Activated naive CD8-positive, alpha-beta T cell treated with anti-CD3 and anti-CD28 coated beads, Interleukin-2, amount 10 ng/mL, durations not matched to agents 7 days and 5 days (primary cell): ENCODE measurements around the gene CFAP97D2. TPM values are rescaled to one million over a fixed set of nuclear protein-coding genes. Genes with fewer than 3 reads are reported as not detected.
"Not testable (repeated sequence)": the region's sequence is repeated elsewhere in the genome, so short reads cannot be mapped to it uniquely, and the experiment has no call there.

Experiments
- ATAC-seq: fragments of 150-1000 bp; cut with Tn5 transposase; one replicate; pipeline ENCODE4 v1.10.0; 2021; ENCODE audit warnings: low read depth, moderate library complexity
- POLR2A ChIA-PET: fragments of 350-600 bp; sonication (Branson Sonifier 250); formaldehyde crosslinking; loops from one replicate; lab custom pipeline; 2021; ENCODE audit warnings: antibody characterized with exemption; lab: Charles Lee
- DNase-seq: peaks from one replicate; pipeline ENCODE4 v3.0.0; 2021
- H3K27ac Mint-ChIP-seq: one replicate; pipeline ENCODE4 v1.8.0; 2022; ENCODE audit warnings: mild to moderate bottlenecking, mixed read lengths
- H3K27me3 Mint-ChIP-seq: one replicate; pipeline ENCODE4 v1.8.0; 2022; ENCODE audit warnings: mild to moderate bottlenecking, moderate library complexity, mixed read lengths
- H3K36me3 Mint-ChIP-seq: one replicate; pipeline ENCODE4 v1.8.0; 2021; ENCODE audit warnings: mild to moderate bottlenecking, mixed read lengths
- H3K4me1 Mint-ChIP-seq: one replicate; pipeline ENCODE4 v1.8.0; 2021; ENCODE audit warnings: mixed read lengths
- H3K4me3 Mint-ChIP-seq: one replicate; pipeline ENCODE4 v1.8.0; 2022; ENCODE audit warnings: mild to moderate bottlenecking, moderate library complexity, mixed read lengths
- H3K9me3 Mint-ChIP-seq: one replicate; pipeline ENCODE4 v1.8.0; 2021; ENCODE audit warnings: mixed read lengths
- total RNA-seq, 2 experiments: library from RNA; stranded (reverse); gene quantifications; one replicate each; pipeline ENCODE4 v1.2.3, GENCODE V29; 2021

CFAP97D2 gene
- total RNA-seq, 2 experiments from 2014 or later, result 0.22 TPM; not detected in 1

GRCh38 chr13:114173272-114173671 is 5.8 kb upstream of the CFAP97D2 start:
- no peak for ATAC-seq
- Mint-ChIP-seq H3K27me3 (no peaks in the 10 kb centered on the region), H3K27ac (no peak overlapping the region), H3K9me3 (peaks cover 20% of the 10 kb centered on the region), H3K4me1 (no peaks in the 10 kb centered on the region), H3K36me3 (peaks cover 2% of the 10 kb centered on the region), H3K4me3 (no peak overlapping the region)
- no peak for DNase-seq
- POLR2A ChIA-PET, result no interaction called here

- DNase-seq, result no peak
- ATAC-seq, result no peak
- Mint-ChIP-seq H3K4me1 (no peaks in the 10 kb centered on the region), H3K4me3 (no peak overlapping the region), H3K27me3 (no peaks in the 10 kb centered on the region), H3K27ac (no peak overlapping the region), H3K9me3 (peaks cover 20% of the 10 kb centered on the region), H3K36me3 (peaks cover 2% of the 10 kb centered on the region)
- POLR2A ChIA-PET, result no interaction called here
Measured at GRCh38 chr13:114173745-114174144, 5.3 kb upstream of the CFAP97D2 start.

- no peaks in the 10 kb centered on the region for H3K4me1 Mint-ChIP-seq
Measured at GRCh38 chr13:114174529-114174961, 4.5 kb upstream of the CFAP97D2 start.

GRCh38 chr13:114176359-114176902 is 2.6 kb upstream of the CFAP97D2 start:
- POLR2A ChIA-PET, H3K27ac Mint-ChIP-seq, H3K36me3 Mint-ChIP-seq: not testable (repeated sequence)

More at GRCh38 chr13:114174529-114174961, 4.5 kb upstream of the CFAP97D2 start:
- Mint-ChIP-seq H3K9me3 (peaks cover 19% of the 10 kb centered on the region), H3K36me3 (peaks cover 2% of the 10 kb centered on the region), H3K27ac (no peak overlapping the region), H3K27me3 (no peaks in the 10 kb centered on the region), H3K4me3 (no peak overlapping the region)
- POLR2A ChIA-PET, result no interaction called here
- no peak for ATAC-seq
- DNase-seq, result no peak

GRCh38 chr13:114177245-114178010 is 1.6 kb upstream of the CFAP97D2 start:
- H3K4me3 Mint-ChIP-seq, result no peak overlapping the region
- DNase-seq, result no peak
- H3K9me3 Mint-ChIP-seq, result peaks cover 14% of the 10 kb centered on the region
- peaks cover 5% of the 10 kb centered on the region for H3K4me1 Mint-ChIP-seq
- no peak overlapping the region for H3K27ac Mint-ChIP-seq
- ATAC-seq, result no peak
- POLR2A ChIA-PET, result no interaction called here
- H3K27me3 Mint-ChIP-seq, result no peaks in the 10 kb centered on the region
- peaks cover 2% of the 10 kb centered on the region for H3K36me3 Mint-ChIP-seq

More at GRCh38 chr13:114176359-114176902, 2.6 kb upstream of the CFAP97D2 start:
- H3K4me1 Mint-ChIP-seq, H3K4me3 Mint-ChIP-seq, ATAC-seq, DNase-seq, H3K27me3 Mint-ChIP-seq: not testable (repeated sequence)
- peaks cover 19% of the 10 kb centered on the region for H3K9me3 Mint-ChIP-seq

- DNase-seq (no peak), ATAC-seq (no peak)
- POLR2A ChIA-PET, result no interaction called here
- no peak overlapping the region for H3K27ac Mint-ChIP-seq
- H3K4me1 Mint-ChIP-seq, result peaks cover 4% of the 10 kb centered on the region
- peaks cover 6% of the 10 kb centered on the region for H3K27me3 Mint-ChIP-seq
- peaks cover 7% of the 10 kb centered on the region for H3K36me3 Mint-ChIP-seq
- no peak overlapping the region for H3K4me3 Mint-ChIP-seq
- H3K9me3 Mint-ChIP-seq, result peaks cover 20% of the 10 kb centered on the region
Measured at GRCh38 chr13:114185182-114185971, 6.3 kb downstream of the CFAP97D2 start.

- POLR2A ChIA-PET, result no interaction called here
- Mint-ChIP-seq H3K36me3 (peaks cover 3% of the 10 kb centered on the region), H3K4me1 (peaks cover 2% of the 10 kb centered on the region), H3K27ac (no peak overlapping the region), H3K27me3 (peaks cover 12% of the 10 kb centered on the region), H3K4me3 (no peak overlapping the region), H3K9me3 (peaks cover 8% of the 10 kb centered on the region)
- ATAC-seq (no peak), DNase-seq (no peak)
Measured at GRCh38 chr13:114194853-114195252, 15.8 kb downstream of the CFAP97D2 start.

- no peak overlapping the region for H3K4me3 Mint-ChIP-seq
- H3K4me1 Mint-ChIP-seq, result peaks cover 2% of the 10 kb centered on the region
- H3K27ac Mint-ChIP-seq, result no peak overlapping the region
- POLR2A ChIA-PET, result no interaction called here
- H3K9me3 Mint-ChIP-seq, result peaks cover 3% of the 10 kb centered on the region
- DNase-seq (no peak), ATAC-seq (no peak)
- H3K36me3 Mint-ChIP-seq, result no peaks in the 10 kb centered on the region
- peaks cover 4% of the 10 kb centered on the region for H3K27me3 Mint-ChIP-seq
Measured at GRCh38 chr13:114196629-114197028, 17.6 kb downstream of the CFAP97D2 start.

- H3K4me1 Mint-ChIP-seq, result peaks cover 7% of the 10 kb centered on the region
- H3K9me3 Mint-ChIP-seq, result peaks cover 3% of the 10 kb centered on the region
- no peak overlapping the region for H3K4me3 Mint-ChIP-seq
- H3K27ac Mint-ChIP-seq, result no peak overlapping the region
- no peak for DNase-seq
- no peak for ATAC-seq
- H3K27me3 Mint-ChIP-seq, result peaks cover 4% of the 10 kb centered on the region
- no peaks in the 10 kb centered on the region for H3K36me3 Mint-ChIP-seq
- POLR2A ChIA-PET, result no interaction called here
Measured at GRCh38 chr13:114198556-114198955, 19.5 kb downstream of the CFAP97D2 start.

GRCh38 chr13:114199526-114199925 is 20.5 kb downstream of the CFAP97D2 start:
- peaks cover 11% of the 10 kb centered on the region for H3K4me1 Mint-ChIP-seq
- H3K9me3 Mint-ChIP-seq, ATAC-seq, H3K36me3 Mint-ChIP-seq, H3K27ac Mint-ChIP-seq, H3K27me3 Mint-ChIP-seq, H3K4me3 Mint-ChIP-seq, DNase-seq, POLR2A ChIA-PET: not testable (repeated sequence)

- H3K4me3 Mint-ChIP-seq, result no peak overlapping the region
- no peak overlapping the region for H3K27ac Mint-ChIP-seq
- DNase-seq, result no peak
Measured at GRCh38 chr13:114199954-114200353, 20.9 kb downstream of the CFAP97D2 start.

GRCh38 chr13:114200399-114200911 is 21.4 kb downstream of the CFAP97D2 start:
- peaks cover 11% of the 10 kb centered on the region for H3K4me1 Mint-ChIP-seq
- DNase-seq (no peak), ATAC-seq (no peak)
- H3K4me3 Mint-ChIP-seq, result no peak overlapping the region
- H3K27ac Mint-ChIP-seq, result no peak overlapping the region
- POLR2A ChIA-PET, result no interaction called here
- peaks cover 1% of the 10 kb centered on the region for H3K36me3 Mint-ChIP-seq
- H3K27me3 Mint-ChIP-seq, result peaks cover 4% of the 10 kb centered on the region
- peaks cover 3% of the 10 kb centered on the region for H3K9me3 Mint-ChIP-seq

More at GRCh38 chr13:114199954-114200353, 20.9 kb downstream of the CFAP97D2 start:
- Mint-ChIP-seq H3K36me3 (peaks cover 1% of the 10 kb centered on the region), H3K4me1 (peaks cover 11% of the 10 kb centered on the region), H3K27me3 (peaks cover 4% of the 10 kb centered on the region), H3K9me3 (peaks cover 3% of the 10 kb centered on the region)
- POLR2A ChIA-PET, result no interaction called here
- no peak for ATAC-seq

- POLR2A ChIA-PET, result no interaction called here
- Mint-ChIP-seq H3K36me3 (peaks cover 5% of the 10 kb centered on the region), H3K9me3 (peaks cover 10% of the 10 kb centered on the region), H3K27me3 (peaks cover 3% of the 10 kb centered on the region), H3K4me1 (peaks cover 12% of the 10 kb centered on the region), H3K4me3 (no peak overlapping the region), H3K27ac (no peak overlapping the region)
- DNase-seq, result no peak
- ATAC-seq, result no peak
Measured at GRCh38 chr13:114202581-114202980, 23.5 kb downstream of the CFAP97D2 start.
